ENCODE results near the gene GPR146.

GPR146 gene

DNA sequence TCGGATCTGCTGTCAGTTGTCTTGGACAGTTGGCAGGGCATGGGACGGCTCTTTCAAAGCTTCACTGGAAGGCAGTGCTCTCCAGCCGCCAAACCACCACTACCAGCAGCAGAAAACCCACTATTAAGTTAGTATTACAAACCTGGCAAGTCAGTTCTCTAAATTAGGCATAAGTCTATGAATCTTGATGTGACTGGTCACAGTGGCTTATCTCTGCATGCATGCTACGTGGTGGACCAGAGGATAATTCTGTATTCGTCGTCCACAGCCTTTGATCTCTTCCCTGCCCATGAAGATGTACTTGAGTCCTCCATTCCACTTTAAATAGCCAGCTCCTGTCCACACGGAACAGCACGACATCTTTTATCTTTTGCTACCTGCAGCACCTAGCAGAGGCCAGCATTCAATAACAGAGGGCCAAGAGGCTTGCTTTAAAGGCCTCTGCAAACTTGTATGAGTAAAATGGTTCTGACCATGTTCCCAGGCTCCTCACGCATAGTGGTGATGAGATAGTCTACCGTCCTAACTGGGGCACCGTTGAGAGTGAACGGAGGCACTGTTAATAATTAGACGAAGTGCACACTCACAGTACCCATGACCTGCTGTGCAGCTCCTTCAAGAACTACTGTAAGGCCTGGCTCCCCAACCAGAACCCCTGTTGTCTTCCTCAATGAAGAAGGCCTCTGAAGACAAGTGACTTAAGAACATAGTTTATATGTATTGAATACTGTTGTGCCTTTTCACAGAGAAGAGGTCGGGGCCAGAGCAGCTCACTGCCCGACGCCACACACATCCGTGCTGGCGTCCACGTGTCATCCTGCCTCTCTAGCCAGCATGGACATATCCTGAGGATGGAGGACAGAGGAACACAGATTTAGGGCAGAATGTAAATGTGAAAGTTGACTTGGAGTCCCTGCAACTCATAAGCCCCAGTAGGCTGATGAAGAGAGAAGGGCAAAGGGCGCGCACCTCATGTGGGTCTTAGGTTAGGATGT is 1.0 kb downstream of the GPR146 start:
- no peak for DNase-seq

DNA sequence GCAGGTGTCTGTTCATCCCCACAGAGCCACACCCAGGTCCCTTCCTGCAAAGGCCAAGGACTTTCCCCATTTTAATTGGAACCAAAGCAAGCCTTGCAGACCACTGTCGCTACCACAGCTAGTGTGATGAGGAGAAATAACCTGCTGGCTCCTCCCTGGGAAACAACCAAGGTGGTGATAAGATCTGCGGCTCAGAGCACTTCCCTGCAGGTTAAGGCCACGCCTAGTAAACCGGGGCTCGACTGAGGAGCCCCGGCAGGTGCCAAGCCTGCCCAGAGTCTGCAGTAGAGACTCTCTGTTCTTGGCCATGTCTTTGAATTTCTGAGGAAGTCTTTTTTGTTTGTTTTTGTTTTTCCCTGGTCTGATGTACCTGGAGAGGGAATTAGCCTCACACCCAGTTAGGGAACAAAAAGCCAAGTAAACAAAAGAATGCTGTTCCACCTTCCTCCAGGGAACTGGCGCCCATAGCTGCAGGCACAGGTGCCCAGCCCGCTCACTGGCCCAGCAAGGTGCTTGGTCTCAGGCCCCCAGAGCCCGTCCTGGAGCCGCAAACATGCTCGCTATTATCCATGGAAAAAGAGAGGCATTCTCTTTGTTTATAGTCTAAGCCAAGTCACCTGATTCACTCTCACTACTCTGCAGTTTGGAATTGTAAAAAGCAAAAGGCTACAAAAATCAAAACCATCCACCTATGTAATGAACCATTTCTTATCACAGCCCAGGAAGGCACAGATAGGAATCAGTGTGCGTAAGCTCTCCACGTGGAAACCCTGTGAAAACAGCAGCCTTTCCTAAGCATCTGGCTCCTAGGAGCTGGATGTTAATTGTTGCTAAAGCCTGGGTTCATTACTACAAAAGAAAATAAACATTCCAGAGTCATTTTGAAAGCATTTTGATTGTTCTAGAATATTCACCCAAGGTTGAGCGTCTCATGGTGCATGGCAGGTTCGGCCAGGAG is 2.7 kb downstream of the GPR146 start:
- no peak for DNase-seq

DNA sequence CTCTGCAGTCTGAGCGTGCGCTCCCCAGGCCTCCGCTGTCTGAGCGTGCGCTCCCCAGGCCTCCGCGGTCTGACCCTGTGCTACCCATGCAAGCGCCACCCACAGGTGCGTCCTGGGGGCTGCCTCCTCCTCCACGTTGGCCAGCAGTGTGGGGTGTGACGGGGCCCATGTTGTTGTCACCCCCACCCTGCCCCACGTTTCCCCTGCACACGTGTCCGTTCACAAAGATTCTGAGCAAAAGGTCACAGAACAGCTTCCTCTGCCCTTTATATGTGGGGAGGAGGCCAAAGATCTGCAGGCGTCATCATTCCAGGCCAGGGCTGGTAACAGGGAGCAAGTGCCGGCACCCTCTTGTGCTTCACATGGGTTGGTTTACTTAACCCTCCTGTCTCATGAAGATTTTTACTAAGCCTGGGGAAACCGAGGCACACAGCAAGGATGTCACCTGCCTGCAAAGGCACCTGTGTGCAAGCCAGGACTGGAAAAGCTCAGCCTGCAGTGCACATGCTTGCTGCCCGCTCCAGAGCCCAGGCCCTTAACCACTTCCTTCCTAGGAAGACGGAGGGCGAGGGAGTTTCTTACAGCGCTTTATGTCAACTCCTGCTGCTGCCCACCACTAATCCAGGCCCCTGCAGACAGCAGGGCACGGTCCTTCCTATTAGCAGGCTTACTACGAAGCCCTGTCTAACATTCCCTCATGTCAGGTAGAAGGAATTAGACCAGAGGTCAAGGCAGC is 4.8 kb downstream of the GPR146 start:
- no peak for DNase-seq

DNA sequence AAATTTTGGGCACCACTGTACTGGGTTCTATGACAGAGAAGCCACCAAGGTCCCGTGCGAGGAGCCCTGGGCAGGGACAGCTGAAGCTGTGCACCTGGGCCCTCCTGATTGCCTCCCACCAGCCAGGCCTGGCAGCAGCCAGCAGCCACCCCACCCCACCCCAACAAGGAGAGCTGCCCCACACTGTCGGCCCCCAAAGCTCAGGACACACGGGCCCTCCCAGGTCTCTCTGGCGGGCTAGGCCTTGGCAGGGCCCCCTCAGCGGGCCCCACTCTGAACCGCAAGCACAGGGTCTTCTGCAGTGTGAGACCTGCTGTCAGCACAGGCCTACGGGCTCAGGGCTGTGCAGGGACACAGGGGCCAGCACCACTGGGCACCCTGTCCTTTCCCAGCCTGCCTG is 5.5 kb downstream of the GPR146 start:
- DNase-seq, result no peak

DNA sequence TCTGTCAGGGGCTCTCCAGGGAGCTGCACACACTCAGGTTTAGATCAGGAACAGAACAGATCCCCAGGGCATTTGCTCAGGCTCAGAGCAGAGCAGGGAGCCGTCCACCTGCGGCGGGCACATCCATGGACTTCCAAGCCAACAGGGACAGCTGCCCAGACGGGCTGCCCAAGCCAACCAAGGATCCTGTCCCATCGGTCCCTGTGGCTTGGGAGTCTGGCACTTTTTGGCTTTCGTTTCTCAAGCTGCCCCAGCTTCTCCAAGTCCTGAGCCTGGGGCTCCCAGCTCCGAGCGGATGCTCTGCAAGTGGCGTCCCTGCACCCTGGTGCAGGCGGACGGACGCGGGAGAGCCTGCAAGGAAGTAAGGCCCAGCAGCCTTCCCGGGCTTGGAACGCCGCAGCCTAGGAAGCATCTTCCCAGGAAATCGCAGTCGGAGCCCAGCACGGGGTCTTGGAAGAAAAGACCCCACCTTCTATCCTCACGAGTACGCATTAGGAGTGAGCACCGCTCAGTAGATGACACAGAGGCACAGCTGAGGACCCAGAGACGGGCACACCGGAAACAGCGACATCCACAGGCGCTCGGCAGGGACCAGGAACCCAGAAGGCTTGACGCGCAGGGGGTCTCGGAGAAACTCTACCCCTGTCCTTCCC is 6.0 kb downstream of the GPR146 start:
- no peak for DNase-seq

DNA sequence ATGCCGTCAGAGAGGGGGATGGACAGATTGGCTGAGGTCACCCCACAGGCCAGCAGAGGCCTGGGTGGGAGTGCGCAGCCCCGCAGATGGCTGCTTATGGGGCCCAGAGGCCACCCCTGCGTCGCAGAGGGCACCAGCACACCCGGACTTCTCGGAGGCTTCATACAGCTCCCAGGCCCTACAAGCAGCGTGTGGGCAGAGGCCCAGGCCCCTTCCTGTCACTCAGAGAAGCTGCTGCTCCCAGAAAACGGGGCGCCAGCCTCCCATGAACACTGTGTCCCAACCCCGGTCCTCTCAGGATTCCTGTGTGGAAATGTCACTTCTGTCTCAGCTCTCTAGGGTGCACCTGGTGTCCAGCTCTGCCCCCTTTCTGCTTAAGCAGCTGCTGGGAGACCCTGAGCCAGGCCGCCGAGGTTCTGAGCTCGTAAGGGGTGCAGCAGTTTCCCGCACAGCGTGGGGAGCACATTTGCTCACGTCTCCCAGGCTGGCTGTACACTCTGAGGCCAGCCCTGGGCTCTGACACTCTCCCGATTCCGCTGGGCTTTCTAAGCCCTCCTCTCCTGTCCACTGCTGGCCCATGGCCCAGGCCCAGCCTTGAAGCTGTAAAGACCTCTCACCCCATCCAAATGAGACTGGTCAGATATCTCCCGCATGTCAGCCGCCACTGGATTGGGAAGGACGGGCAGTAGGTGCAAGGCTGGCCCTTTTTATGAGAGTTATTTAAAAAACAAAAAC is 6.8 kb downstream of the GPR146 start:
- no peak for DNase-seq

DNA sequence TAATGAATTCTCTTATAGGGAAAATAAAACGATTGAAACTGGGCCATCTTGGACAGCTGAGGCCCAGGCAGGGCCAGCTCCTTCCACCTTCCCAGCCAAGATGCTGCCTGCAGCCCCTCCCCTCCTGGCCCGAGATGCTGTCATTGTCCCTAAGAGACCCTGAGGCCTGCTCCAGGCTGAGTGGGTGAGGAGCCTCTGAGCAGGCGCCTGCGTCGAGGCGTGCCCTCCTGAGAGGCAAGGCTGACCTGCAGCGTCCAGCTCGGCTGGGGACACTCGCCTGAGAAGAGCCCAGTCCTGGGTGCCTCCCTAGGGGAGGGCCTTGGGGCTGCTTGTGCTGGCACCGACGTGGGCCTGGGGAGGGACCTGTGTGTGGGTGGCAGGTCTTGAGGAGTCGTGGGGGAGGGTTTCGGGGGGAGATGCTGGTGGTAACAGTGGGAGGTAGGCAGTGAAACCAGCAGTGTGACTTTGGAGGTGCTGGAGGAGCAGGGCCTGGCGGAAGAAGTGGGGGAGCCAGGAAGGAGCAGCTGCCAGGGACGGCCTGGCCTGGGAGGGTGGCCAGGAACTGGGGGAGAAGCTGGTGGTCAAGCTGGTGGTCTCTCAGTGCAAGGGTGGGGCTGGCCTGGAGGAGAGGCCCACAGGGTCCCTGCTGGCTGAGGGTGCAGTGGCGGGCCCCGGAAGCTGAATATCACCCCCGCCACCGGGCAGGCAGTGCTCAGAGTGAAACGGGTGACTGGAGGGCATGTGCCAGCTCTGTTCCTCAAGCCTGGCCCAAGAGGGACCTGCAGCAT is 7.9 kb downstream of the GPR146 start:
- no peak for DNase-seq

DNA sequence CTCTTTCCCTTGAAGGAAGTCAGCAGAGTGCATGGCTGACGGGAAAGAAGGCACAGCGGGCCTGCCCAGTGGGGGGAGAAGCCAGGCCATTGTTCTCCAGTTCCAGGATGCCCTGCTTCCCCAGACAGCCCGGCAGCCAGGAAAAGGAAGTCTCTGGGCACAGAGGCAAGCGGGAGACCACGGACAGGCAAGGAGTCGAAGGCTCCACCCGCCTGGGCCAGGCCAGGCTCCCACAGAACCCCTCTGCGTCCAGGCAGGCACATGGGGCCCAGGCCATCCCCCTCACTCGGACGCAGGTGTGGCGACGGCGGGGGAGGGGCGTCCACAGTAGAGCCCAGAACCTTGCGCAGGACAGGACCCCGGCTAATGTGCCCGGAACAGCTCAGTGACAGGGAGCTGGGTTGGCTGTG is 8.7 kb downstream of the GPR146 start:
- no peak for DNase-seq

DNA sequence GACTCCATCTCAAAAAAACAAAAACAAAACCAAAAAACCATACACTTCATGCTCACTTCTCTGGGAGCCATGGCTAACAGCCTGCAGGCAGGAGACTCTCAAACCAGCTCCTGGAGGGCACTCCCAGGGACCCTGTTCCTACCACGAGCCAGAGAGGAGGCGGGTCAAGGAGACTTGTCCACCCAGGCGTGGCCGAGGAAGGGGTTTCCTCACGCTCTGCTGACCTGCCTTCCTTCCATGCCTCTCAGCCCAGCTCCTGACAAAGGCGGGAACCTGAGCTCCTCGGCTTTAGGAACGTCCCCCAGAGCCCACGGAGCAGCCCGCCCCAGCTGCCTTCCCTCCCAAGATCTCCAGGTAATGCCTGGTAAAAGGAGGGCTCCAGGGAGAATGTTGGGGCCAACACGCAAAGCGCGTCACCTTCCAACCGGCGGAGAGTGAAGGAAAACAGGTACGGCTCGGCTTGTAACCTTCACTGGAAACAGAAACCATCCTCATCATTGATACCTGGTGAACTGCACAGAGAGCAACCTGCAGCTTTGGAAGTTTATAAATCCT is 9.5 kb downstream of the GPR146 start:
- no peak for DNase-seq

DNA sequence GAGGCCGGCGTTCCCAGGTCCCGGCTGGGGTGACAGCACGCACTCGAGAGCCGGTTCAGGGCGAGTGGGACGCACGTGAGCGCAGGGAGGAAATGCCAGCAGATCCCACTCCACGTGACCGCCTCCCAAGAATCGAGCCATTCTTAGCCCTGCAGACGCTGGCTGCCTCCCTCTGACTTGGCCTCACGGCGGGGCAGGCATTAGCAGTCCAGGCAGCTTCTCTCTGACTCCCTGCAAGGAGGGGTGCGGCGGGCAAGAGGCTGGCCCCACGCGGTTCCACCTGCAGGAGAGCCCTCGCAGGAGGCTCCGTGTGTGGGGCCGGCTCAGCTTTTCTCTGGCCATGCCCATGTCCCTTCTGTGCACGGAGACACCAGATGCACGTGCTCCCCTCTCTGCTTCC is 10.1 kb downstream of the GPR146 start:
- DNase-seq, result no peak

DNA sequence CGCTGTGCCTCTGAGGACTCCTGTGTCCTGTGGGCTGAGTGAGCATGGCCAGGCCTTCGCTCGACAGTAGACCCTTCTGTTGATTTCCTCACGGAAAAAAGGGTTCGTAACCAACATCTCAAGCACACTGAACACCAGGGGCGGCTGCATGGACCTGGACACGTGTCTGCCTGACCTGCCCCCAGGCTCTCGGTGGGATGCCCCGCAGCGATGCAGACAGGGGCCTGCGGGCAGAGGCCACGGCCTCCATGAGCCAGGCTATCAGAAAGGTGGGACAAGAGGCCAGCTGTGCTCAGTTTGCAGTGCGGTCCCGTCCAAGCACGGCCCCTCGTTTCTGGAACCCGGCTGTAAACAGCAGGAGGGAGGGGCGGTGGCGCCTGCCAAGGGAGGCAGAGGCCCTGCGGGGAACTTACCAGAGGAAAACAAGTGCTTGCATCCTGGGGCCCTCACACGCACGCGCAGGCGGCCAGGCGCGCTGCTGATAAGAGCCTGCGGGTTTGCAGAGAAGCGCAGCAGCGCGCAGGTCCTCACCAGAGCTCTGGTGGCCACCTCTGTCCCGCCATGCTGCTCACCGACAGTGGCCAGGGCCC is 10.6 kb downstream of the GPR146 start:
- DNase-seq, result peak in 1 of 2 donors; percentile 26

DNA sequence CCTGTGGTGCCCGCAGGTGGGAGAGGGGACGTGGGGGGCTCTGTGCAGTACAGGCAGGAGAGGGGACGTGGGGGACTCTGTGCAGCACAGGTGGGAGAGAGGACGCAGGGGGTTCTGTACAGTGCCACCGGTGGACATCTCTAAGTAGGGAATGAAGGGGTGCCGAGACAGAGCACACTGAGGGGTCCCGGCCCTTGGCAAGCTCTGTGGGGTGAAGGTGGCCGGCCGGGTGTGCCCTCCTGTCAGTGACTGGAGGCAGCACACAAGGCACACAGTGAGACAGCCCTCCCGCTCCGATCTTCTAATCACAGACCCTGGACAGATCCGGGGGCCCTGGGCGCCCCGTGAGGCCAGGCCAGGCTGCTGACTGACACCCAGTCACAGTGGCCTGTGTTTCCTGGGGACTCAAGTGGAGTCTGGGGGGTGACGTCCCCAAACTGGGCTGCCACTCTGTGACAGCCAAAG is 11.2 kb downstream of the GPR146 start:
- DNase-seq, result no peak

DNA sequence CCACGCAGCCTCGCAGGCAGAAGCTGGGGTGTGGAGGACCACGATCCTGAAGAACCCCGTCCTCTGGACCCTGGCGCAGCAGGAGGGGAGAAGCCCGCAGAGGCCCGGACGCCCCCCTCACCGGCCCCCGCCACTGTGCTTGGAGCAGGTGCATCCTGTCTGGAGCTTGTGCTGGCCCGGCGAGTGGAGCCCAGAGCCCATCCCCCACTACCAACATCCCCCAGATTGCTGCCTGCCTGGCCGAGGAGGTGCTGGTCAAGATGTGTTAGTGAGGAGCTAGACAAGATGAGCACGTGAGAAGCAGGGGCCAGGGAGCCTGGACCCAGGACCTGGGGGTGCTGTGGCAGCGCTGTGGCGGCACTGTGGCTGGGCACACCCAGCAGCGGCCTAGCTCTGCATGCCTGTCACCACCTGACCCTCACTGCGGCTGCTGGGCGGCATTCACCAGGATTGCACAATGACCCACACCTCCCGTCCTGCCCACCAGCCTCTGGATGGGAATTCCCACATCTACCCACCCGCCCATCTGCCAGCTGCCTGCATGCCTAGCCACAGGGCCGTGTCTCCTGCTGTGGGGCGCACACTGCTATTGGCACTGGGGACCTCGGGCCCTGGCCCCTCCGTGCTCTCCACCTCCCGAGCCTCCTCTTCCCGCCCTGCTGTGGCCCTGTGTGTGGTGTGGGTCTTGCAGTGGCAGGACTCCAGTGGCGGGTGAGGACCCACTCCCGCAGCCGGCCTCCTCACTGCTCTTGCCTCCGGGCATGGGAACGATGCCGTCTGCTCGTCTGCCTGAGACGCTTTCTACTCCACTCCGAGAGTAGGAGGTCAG is 11.8 kb downstream of the GPR146 start:
- no peak for DNase-seq

DNA sequence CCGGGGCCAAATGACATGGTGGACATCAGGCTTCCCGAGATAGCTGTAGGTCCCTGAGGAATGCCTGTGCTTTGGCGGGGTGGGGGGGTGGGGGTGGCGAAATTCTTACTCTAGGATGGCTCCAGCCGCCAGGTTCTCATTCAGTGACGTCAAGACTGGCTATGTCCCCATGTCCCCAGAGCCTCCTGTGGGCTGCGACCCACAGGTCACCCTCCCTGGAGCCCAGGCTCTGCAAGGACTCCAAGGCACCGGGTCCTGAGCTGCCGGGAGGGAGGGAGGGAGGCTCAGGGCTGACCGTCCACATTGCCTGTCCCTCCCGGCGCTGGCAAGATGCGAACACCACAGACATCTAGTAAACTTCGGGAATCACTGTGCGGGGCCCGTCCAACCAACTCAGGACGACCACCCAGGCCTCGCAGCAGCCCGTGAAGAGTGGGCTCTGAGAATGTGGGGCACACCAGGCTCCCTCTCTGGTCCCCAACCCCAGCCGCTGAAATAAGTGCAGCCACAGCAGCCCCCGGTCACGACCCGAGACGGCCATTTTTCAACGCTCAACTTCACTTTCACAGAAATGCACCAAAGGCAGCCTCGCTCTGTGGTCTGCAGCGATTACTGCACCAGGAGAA is 12.6 kb downstream of the GPR146 start:
- no peak for DNase-seq

DNA sequence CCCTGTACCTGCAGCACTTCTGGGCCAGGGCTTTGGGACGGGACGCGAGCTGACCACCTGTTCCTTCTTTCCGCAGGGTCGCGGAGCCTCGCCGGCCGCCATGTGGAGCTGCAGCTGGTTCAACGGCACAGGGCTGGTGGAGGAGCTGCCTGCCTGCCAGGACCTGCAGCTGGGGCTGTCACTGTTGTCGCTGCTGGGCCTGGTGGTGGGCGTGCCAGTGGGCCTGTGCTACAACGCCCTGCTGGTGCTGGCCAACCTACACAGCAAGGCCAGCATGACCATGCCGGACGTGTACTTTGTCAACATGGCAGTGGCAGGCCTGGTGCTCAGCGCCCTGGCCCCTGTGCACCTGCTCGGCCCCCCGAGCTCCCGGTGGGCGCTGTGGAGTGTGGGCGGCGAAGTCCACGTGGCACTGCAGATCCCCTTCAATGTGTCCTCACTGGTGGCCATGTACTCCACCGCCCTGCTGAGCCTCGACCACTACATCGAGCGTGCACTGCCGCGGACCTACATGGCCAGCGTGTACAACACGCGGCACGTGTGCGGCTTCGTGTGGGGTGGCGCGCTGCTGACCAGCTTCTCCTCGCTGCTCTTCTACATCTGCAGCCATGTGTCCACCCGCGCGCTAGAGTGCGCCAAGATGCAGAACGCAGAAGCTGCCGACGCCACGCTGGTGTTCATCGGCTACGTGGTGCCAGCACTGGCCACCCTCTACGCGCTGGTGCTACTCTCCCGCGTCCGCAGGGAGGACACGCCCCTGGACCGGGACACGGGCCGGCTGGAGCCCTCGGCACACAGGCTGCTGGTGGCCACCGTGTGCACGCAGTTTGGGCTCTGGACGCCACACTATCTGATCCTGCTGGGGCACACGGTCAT is 13.3 kb downstream of the GPR146 start:
- no peak for DNase-seq

DNA sequence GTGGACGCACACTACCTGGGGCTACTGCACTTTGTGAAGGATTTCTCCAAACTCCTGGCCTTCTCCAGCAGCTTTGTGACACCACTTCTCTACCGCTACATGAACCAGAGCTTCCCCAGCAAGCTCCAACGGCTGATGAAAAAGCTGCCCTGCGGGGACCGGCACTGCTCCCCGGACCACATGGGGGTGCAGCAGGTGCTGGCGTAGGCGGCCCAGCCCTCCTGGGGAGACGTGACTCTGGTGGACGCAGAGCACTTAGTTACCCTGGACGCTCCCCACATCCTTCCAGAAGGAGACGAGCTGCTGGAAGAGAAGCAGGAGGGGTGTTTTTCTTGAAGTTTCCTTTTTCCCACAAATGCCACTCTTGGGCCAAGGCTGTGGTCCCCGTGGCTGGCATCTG is 14.0 kb downstream of the GPR146 start:
- no peak for DNase-seq

DNA sequence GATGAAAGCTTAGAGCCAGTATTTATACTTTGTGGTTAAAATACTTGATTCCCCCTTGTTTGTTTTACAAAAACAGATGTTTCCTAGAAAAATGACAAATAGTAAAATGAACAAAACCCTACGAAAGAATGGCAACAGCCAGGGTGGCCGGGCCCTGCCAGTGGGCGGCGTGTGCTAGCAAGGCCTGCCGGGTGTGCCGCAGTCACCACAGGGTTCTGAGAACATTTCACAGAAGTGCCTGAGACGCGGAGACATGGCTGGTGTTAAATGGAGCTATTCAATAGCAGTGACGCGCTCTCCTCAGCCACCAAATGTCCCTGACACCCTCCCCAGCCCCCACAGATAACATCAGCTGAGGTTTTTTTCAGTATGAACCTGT is 14.5 kb downstream of the GPR146 start:
- DNase-seq, result no peak
